GM23248 (cell line): ENCODE results near the gene EEF2. TPM values are rescaled to one million over a fixed set of nuclear protein-coding genes. Genes with fewer than 3 reads are reported as not detected.
"Not testable (repeated sequence)": the region's sequence is repeated elsewhere in the genome, so short reads cannot be mapped to it uniquely, and the experiment has no call there.

Experiments
- DNase-seq: peaks from one replicate; pipeline ENCODE4 v3.0.0-alpha.2; 2015
- H2AFZ ChIP-seq: fragments of 200-600 bp; sonication (generic); 2 replicates; pipeline ENCODE4 v1.6.1; 2016; ENCODE audit warnings: antibody characterized with exemption
- H3F3A ChIP-seq: fragments of 200-600 bp; sonication (generic); 2 replicates; pipeline ENCODE4 v1.6.1; 2016; ENCODE audit warnings: mild to moderate bottlenecking, antibody characterized with exemption, mixed run types; ENCODE audit not compliant: insufficient read depth
- H3K27ac ChIP-seq: fragments of 200-600 bp; sonication (generic); 2 replicates; pipeline ENCODE4 v1.5.1; 2016; ENCODE audit warnings: mild to moderate bottlenecking
- H3K27me3 ChIP-seq: fragments of 200-600 bp; sonication (generic); replicated peaks from 2 replicates; pipeline ENCODE4 v1.6.1; 2016; ENCODE audit warnings: mild to moderate bottlenecking; ENCODE audit not compliant: insufficient read depth
- H3K36me3 ChIP-seq: fragments of 200-600 bp; sonication (generic); 2 replicates; pipeline ENCODE4 v1.6.1; 2016; ENCODE audit warnings: low read depth, mild to moderate bottlenecking
- H3K4me1 ChIP-seq: fragments of 200-600 bp; sonication (generic); 2 replicates; pipeline ENCODE4 v1.6.1; 2016; ENCODE audit warnings: mild to moderate bottlenecking; ENCODE audit not compliant: insufficient read depth
- H3K4me2 ChIP-seq: fragments of 200-600 bp; sonication (generic); one replicate; pipeline ENCODE4 v1.6.1; 2016; ENCODE audit warnings: mild to moderate bottlenecking; ENCODE audit not compliant: unreplicated experiment
- H3K4me3 ChIP-seq: fragments of 200-600 bp; sonication (generic); 2 replicates; pipeline ENCODE4 v1.5.1; 2016; ENCODE audit warnings: mild to moderate bottlenecking
- H3K79me2 ChIP-seq: fragments of 200-600 bp; sonication (generic); 2 replicates; pipeline ENCODE4 v1.6.1; 2016; ENCODE audit warnings: mild to moderate bottlenecking; ENCODE audit not compliant: insufficient read depth
- H3K9ac ChIP-seq: fragments of 200-600 bp; sonication (generic); 2 replicates; pipeline ENCODE4 v1.6.1; 2016; ENCODE audit warnings: mild to moderate bottlenecking
- H3K9me2 ChIP-seq: fragments of 200-600 bp; sonication (generic); 2 replicates; pipeline ENCODE4 v1.6.1; 2016; ENCODE audit warnings: mixed run types, mild to moderate bottlenecking, moderate library complexity; ENCODE audit not compliant: insufficient read depth
- H3K9me3 ChIP-seq: fragments of 200-600 bp; sonication (generic); one replicate; pipeline ENCODE4 v1.6.1; 2017; ENCODE audit warnings: low read depth
- H4K20me1 ChIP-seq: fragments of 200-600 bp; sonication (generic); 2 replicates; pipeline ENCODE4 v1.6.0; 2016; ENCODE audit not compliant: insufficient read depth
- EZH2 ChIP-seq: fragments of 200-600 bp; sonication (generic); IDR thresholded peaks from 2 replicates; pipeline ENCODE4 v1.6.1; 2018; ENCODE audit warnings: antibody characterized with exemption, mild to moderate bottlenecking; ENCODE audit not compliant: insufficient read depth, poor library complexity, severe bottlenecking
- EZH2phosphoT487 ChIP-seq: fragments of 200-600 bp; sonication (generic); IDR thresholded peaks from 2 replicates; pipeline ENCODE4 v1.6.1; 2018; ENCODE audit warnings: antibody characterized with exemption, moderate library complexity, mild to moderate bottlenecking, low read depth; ENCODE audit not compliant: insufficient read depth
- WGBS, 2 experiments: methylation state at CpG; one replicate each; pipeline ENCODE4 v1.1.6; 2015 to 2017; ENCODE audit warnings: low lambda C conversion rate in 2 of 2, low coverage in 1 of 2; ENCODE audit errors: missing lambda C conversion rate in 2 of 2; 5-methylcytosine and 5-hydroxymethylcytosine counted together
- in situ Hi-C: fragments of 300-500 bp; cut with MboI; formaldehyde crosslinking; loops from 2 replicates; pipeline ENCODE4 v1.15.0; 2020
- polyA plus RNA-seq: library from polyadenylated mRNA; unstranded; fragments of >200 nt; fragmentation: Nextera tagmentation; extraction: Ambion mirVana; gene quantifications from 2 replicates; pipeline ENCODE4 v1.2.1, GENCODE V29; 2016
- total RNA-seq: library from RNA; depleted of rRNA; stranded (reverse); fragments of >200 nt; shearing (Covaris generic); gene quantifications from 2 replicates; pipeline ENCODE4 v1.2.3, GENCODE V29; 2014

The EEF2 gene
- total and polyA plus RNA-seq, 2 experiments from 2014 or later, result 326 to 2,755 TPM

GRCh38 chr19:3970808-3971598 lies 14.3 kb downstream of the EEF2 start, which contains the start of gene DAPK3:
Gene DAPK3, minus strand, starts transcription at chr19:3971099. Its CDS starts 1,364 bp downstream, at chr19:3969735.
- H3K27ac ChIP-seq, result peak within 1 kb of the TSS; percentile 95
- H3K4me1 ChIP-seq, result peaks cover 23% of the 10 kb centered on the region
- peaks cover 23% of the 10 kb centered on the region for H3K36me3 ChIP-seq
- TF ChIP-seq EZH2 (no peak), EZH2phosphoT487 (no peak)
- H4K20me1 ChIP-seq, result peaks cover 4% of the 10 kb centered on the region; the same call in 1 of the 2 replicates
- 1% methylated on average over 32 to 73 of the region's 73 CpGs for WGBS, 2 experiments
- peak within 1 kb of the TSS; percentile 97 for H3K4me3 ChIP-seq
- H3K4me2 ChIP-seq, result peak within 1 kb of the TSS; percentile 100
- H3K9ac ChIP-seq, result peak within 1 kb of the TSS; percentile 99
- no peaks in the 10 kb centered on the region for H3K9me2 ChIP-seq
- peak; percentile 99 for DNase-seq
- H3K79me2 ChIP-seq, result peaks cover 48% of the 10 kb centered on the region
- in situ Hi-C loops, result no loop called here
- H3K9me3 ChIP-seq, result no peaks in the 10 kb centered on the region
- no peak within 1 kb of the TSS for H2AFZ ChIP-seq
- H3F3A ChIP-seq, result peaks cover 56% of the 10 kb centered on the region
- no peaks in the 10 kb centered on the region for H3K27me3 ChIP-seq

GRCh38 chr19:3970313-3970807 lies 14.9 kb downstream of the EEF2 start:
- DNase-seq, result peak; percentile 45
- in situ Hi-C loops, result no loop called here
- Histone ChIP-seq H3K9ac (peak overlapping the region; percentile 99), H3K27me3 (no peaks in the 10 kb centered on the region), H3K4me3 (peak overlapping the region; percentile 97), H3F3A (peaks cover 49% of the 10 kb centered on the region), H2AFZ (no peak overlapping the region), H4K20me1 (peaks cover 4% of the 10 kb centered on the region; the same call in 1 of the 2 replicates), H3K4me2 (peak overlapping the region; percentile 100), H3K4me1 (peaks cover 23% of the 10 kb centered on the region), H3K79me2 (peaks cover 48% of the 10 kb centered on the region), H3K9me3 (no peaks in the 10 kb centered on the region), H3K27ac (peak overlapping the region; percentile 95), H3K36me3 (peaks cover 21% of the 10 kb centered on the region), H3K9me2 (no peaks in the 10 kb centered on the region)
- TF ChIP-seq EZH2 (no peak), EZH2phosphoT487 (no peak)
- WGBS, 2 experiments, result 1% methylated on average over 7 to 22 of the region's 22 CpGs

- H2AFZ ChIP-seq, result no peak overlapping the region
- WGBS, 2 experiments, result 2 to 4% methylated on average over 23 of the region's 23 CpGs
- H3F3A ChIP-seq, result peaks cover 44% of the 10 kb centered on the region
- H3K9me3 ChIP-seq, result no peaks in the 10 kb centered on the region
- DNase-seq, result peak; percentile 92
- in situ Hi-C loops, result no loop called here
- H4K20me1 ChIP-seq, result no peaks in the 10 kb centered on the region; the same call in 1 of the 2 replicates
- peak overlapping the region; percentile 99 for H3K9ac ChIP-seq
- H3K27ac ChIP-seq, result peak overlapping the region; percentile 95
- no peak for TF ChIP-seq EZH2phosphoT487
- no peak for TF ChIP-seq EZH2
- H3K79me2 ChIP-seq, result peaks cover 50% of the 10 kb centered on the region
- H3K4me1 ChIP-seq, result peaks cover 23% of the 10 kb centered on the region
- peaks cover 16% of the 10 kb centered on the region; the same call in 1 of the 2 replicates for H3K36me3 ChIP-seq
- H3K4me2 ChIP-seq, result peak overlapping the region; percentile 100
- no peaks in the 10 kb centered on the region for H3K27me3 ChIP-seq
- H3K4me3 ChIP-seq, result peak overlapping the region; percentile 97
- no peaks in the 10 kb centered on the region for H3K9me2 ChIP-seq
These were observed 15.6 kb downstream of the EEF2 start for GRCh38 chr19:3969435-3970312.

GRCh38 chr19:3968556-3969434 lies 16.5 kb downstream of the EEF2 start:
- Histone ChIP-seq H4K20me1 (no peaks in the 10 kb centered on the region; the same call in 1 of the 2 replicates), H3F3A (peaks cover 44% of the 10 kb centered on the region), H3K9me3 (no peaks in the 10 kb centered on the region), H3K27ac (peak overlapping the region; percentile 95), H3K27me3 (no peaks in the 10 kb centered on the region), H3K36me3 (peaks cover 16% of the 10 kb centered on the region; the same call in 1 of the 2 replicates), H3K4me1 (peaks cover 23% of the 10 kb centered on the region), H3K9me2 (no peaks in the 10 kb centered on the region), H2AFZ (no peak overlapping the region), H3K9ac (peak overlapping the region; percentile 99), H3K79me2 (peaks cover 58% of the 10 kb centered on the region), H3K4me2 (peak overlapping the region; percentile 100), H3K4me3 (peak overlapping the region; percentile 97)
- WGBS, 2 experiments, result 2% methylated on average over 9 of the region's 9 CpGs
- peak; percentile 98 for DNase-seq
- TF ChIP-seq EZH2phosphoT487 (no peak), EZH2 (no peak)
- in situ Hi-C loops, result no loop called here

- Histone ChIP-seq H3K4me3 (peak overlapping the region; percentile 45), H3K36me3 (peaks cover 16% of the 10 kb centered on the region; the same call in 1 of the 2 replicates), H3K4me1 (peaks cover 23% of the 10 kb centered on the region), H3K4me2 (peak overlapping the region; percentile 46), H3K9ac (peak overlapping the region; percentile 57), H3K79me2 (peaks cover 66% of the 10 kb centered on the region), H3K27ac (peak overlapping the region; percentile 95), H3F3A (peaks cover 44% of the 10 kb centered on the region)
- H3K9me2 ChIP-seq, H3K27me3 ChIP-seq, DNase-seq, H3K9me3 ChIP-seq, in situ Hi-C loops, H4K20me1 ChIP-seq, H2AFZ ChIP-seq: not testable (repeated sequence)
- 74 to 76% methylated on average over 12 of the region's 12 CpGs for WGBS, 2 experiments
These were observed 17.3 kb downstream of the EEF2 start for GRCh38 chr19:3967983-3968382.
